H1 (cell line): Measurements from ENCODE around the gene CEP41. TPM values are rescaled to one million over a fixed set of nuclear protein-coding genes. Genes with fewer than 3 reads are reported as not detected.

ENCODE experiments used
- ASH2L ChIP-seq: fragments of 200-600, 300-600 bp; sonication (generic); IDR thresholded peaks from one replicate; pipeline ENCODE4 v1.7.1; 2017; ENCODE audit warnings: low read length
- CBX5 ChIP-seq: fragments of 300-800, 300-1000 bp; sonication (generic); IDR thresholded peaks from 2 replicates; pipeline ENCODE4 v1.7.1; 2016; ENCODE audit warnings: antibody characterized with exemption, low read length, low read depth
- CREB1 ChIP-seq: IDR thresholded peaks from 2 replicates; pipeline ENCODE4 v1.6.1; 2012; ENCODE audit warnings: inconsistent platforms
- EP300 ChIP-seq, 2 experiments: IDR thresholded peaks; 1 replicate in 1 of 2; 2 replicates in 1 of 2; pipeline ENCODE4 v1.6.1; 2011 to 2012; ENCODE audit warnings: low read depth in 2 of 2, low read length in 2 of 2, mild to moderate bottlenecking in 2 of 2, borderline replicate concordance in 1 of 2, inconsistent platforms in 1 of 2, moderate library complexity in 1 of 2
- FOSL1 ChIP-seq: IDR thresholded peaks from 2 replicates; pipeline ENCODE4 v1.6.1; 2011; ENCODE audit warnings: mild to moderate bottlenecking, low read depth, low read length, moderate library complexity; ENCODE audit not compliant: insufficient read depth
- HDAC6 ChIP-seq: IDR thresholded peaks from one replicate; pipeline ENCODE4 v1.7.1; 2012; ENCODE audit warnings: low read depth, mild to moderate bottlenecking, inconsistent platforms, low read length, moderate library complexity
- KDM1A ChIP-seq: fragments of 200-600, 300-600 bp; sonication (generic); IDR thresholded peaks from 2 replicates; pipeline ENCODE4 v1.7.1; 2016; ENCODE audit warnings: mild to moderate bottlenecking, low read length, borderline replicate concordance
- NRF1 ChIP-seq: IDR thresholded peaks from 2 replicates; pipeline ENCODE4 v1.6.1; 2011; ENCODE audit warnings: mild to moderate bottlenecking, low read depth, low read length, improper control_type of control experiment
- TAF1 ChIP-seq: IDR thresholded peaks from 2 replicates; pipeline ENCODE4 v1.6.1; 2011; ENCODE audit warnings: mild to moderate bottlenecking, low read depth, low read length
- polyA plus RNA-seq, 7 experiments: library from polyadenylated mRNA; depleted of rRNA in 3 of 7; stranded (reverse) in 5 of 7; unstranded in 2 of 7; fragments of >200 nt in 5 of 7; fragments of 200-250 nt in 2 of 7; gene quantifications; 1 replicate in 5 of 7; 2 replicates in 1 of 7; 4 replicates in 1 of 7; pipeline versions ENCODE4 v1.2.1 to v1.2.3, GENCODE V29; 2011 to 2013; ENCODE audit warnings: missing spikeins in 2 of 7, mixed read lengths in 2 of 7
- total RNA-seq: library from RNA; stranded (reverse); fragmentation: NEBNext Ultra II Directional; extraction: Animal tissue kit (Norgen Biotek cat#: 25700); gene quantifications from 2 replicates; pipeline ENCODE4 v1.2.1, GENCODE V29; 2021
- TF ChIP-seq, protein P1 (sequence below): fragments of 300-600 bp; sonication (generic); IDR thresholded peaks from 2 replicates; pipeline ENCODE4 v1.7.1; 2012; ENCODE audit warnings: low read length, moderate library complexity, mild to moderate bottlenecking, inconsistent platforms; ENCODE audit not compliant: insufficient replicate concordance

The CEP41 gene
- total and polyA plus RNA-seq, 2 of the 8 experiments (the other 6 are each of a cell fraction or from before 2014, with no cell fraction given), result 9.3 to 12.8 TPM

DNA sequence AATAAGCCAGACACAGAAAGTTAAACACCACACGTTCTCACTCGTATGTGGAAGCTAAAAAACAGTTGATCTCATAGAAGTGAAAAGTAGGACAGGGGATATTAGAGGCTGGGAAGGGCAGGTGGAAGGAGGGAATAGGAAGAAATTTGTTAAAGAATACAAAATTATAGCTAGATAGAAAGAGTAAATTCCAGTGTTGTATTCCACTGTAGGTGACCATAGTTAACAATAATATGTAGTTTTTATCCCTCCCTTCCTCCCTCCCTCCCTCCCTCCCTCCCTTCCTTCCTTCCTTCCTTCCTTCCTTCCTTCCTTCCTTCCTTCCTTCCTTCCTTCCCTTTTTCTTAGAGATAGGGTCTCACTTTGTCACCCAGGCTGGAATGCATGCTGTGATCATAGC lies 31.2 kb upstream of the CEP41 start (continued):
- TF ChIP-seq, protein P1, sequence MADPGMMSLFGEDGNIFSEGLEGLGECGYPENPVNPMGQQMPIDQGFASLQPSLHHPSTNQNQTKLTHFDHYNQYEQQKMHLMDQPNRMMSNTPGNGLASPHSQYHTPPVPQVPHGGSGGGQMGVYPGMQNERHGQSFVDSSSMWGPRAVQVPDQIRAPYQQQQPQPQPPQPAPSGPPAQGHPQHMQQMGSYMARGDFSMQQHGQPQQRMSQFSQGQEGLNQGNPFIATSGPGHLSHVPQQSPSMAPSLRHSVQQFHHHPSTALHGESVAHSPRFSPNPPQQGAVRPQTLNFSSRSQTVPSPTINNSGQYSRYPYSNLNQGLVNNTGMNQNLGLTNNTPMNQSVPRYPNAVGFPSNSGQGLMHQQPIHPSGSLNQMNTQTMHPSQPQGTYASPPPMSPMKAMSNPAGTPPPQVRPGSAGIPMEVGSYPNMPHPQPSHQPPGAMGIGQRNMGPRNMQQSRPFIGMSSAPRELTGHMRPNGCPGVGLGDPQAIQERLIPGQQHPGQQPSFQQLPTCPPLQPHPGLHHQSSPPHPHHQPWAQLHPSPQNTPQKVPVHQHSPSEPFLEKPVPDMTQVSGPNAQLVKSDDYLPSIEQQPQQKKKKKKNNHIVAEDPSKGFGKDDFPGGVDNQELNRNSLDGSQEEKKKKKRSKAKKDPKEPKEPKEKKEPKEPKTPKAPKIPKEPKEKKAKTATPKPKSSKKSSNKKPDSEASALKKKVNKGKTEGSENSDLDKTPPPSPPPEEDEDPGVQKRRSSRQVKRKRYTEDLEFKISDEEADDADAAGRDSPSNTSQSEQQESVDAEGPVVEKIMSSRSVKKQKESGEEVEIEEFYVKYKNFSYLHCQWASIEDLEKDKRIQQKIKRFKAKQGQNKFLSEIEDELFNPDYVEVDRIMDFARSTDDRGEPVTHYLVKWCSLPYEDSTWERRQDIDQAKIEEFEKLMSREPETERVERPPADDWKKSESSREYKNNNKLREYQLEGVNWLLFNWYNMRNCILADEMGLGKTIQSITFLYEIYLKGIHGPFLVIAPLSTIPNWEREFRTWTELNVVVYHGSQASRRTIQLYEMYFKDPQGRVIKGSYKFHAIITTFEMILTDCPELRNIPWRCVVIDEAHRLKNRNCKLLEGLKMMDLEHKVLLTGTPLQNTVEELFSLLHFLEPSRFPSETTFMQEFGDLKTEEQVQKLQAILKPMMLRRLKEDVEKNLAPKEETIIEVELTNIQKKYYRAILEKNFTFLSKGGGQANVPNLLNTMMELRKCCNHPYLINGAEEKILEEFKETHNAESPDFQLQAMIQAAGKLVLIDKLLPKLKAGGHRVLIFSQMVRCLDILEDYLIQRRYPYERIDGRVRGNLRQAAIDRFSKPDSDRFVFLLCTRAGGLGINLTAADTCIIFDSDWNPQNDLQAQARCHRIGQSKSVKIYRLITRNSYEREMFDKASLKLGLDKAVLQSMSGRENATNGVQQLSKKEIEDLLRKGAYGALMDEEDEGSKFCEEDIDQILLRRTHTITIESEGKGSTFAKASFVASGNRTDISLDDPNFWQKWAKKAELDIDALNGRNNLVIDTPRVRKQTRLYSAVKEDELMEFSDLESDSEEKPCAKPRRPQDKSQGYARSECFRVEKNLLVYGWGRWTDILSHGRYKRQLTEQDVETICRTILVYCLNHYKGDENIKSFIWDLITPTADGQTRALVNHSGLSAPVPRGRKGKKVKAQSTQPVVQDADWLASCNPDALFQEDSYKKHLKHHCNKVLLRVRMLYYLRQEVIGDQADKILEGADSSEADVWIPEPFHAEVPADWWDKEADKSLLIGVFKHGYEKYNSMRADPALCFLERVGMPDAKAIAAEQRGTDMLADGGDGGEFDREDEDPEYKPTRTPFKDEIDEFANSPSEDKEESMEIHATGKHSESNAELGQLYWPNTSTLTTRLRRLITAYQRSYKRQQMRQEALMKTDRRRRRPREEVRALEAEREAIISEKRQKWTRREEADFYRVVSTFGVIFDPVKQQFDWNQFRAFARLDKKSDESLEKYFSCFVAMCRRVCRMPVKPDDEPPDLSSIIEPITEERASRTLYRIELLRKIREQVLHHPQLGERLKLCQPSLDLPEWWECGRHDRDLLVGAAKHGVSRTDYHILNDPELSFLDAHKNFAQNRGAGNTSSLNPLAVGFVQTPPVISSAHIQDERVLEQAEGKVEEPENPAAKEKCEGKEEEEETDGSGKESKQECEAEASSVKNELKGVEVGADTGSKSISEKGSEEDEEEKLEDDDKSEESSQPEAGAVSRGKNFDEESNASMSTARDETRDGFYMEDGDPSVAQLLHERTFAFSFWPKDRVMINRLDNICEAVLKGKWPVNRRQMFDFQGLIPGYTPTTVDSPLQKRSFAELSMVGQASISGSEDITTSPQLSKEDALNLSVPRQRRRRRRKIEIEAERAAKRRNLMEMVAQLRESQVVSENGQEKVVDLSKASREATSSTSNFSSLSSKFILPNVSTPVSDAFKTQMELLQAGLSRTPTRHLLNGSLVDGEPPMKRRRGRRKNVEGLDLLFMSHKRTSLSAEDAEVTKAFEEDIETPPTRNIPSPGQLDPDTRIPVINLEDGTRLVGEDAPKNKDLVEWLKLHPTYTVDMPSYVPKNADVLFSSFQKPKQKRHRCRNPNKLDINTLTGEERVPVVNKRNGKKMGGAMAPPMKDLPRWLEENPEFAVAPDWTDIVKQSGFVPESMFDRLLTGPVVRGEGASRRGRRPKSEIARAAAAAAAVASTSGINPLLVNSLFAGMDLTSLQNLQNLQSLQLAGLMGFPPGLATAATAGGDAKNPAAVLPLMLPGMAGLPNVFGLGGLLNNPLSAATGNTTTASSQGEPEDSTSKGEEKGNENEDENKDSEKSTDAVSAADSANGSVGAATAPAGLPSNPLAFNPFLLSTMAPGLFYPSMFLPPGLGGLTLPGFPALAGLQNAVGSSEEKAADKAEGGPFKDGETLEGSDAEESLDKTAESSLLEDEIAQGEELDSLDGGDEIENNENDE, result no peak
- no peak for TF ChIP-seq EP300 (IDR thresholded peaks at IDR 0.05; ENCODE audit: borderline replicate concordance in 1 of 2, low read depth in 2 of 2, low read length in 2 of 2)
- TF ChIP-seq FOSL1, result no peak
- no peak for TF ChIP-seq CREB1
- no peak for TF ChIP-seq TAF1
- TF ChIP-seq HDAC6, result no peak
- TF ChIP-seq NRF1, result no peak
- no peak for TF ChIP-seq CBX5
- no peak for TF ChIP-seq ASH2L
- no peak for TF ChIP-seq KDM1A
- TF ChIP-seq, all 59 proteins: peak for 0
